Liver (tissue), 9 donors: Measurements from ENCODE around the gene CAPSL. TPM values are rescaled to one million over a fixed set of nuclear protein-coding genes. Genes with fewer than 3 reads are reported as not detected.

Experiments used
- DNase-seq: peaks from one replicate; pipeline ENCODE4 v3.0.0-alpha.2; 2017; ENCODE audit warnings: low spot score
- H3K27ac ChIP-seq, 2 donors: one replicate each; pipeline ENCODE4 v1.7.0; 2013; ENCODE audit warnings: inconsistent platforms in 2 of 2, low read length in 2 of 2, control low read depth in 1 of 2, low read depth in 1 of 2, mild to moderate bottlenecking in 1 of 2
- H3K27me3 ChIP-seq, 4 donors: one replicate each; pipeline versions ENCODE4 v1.6.1 to v1.7.0; 2013; ENCODE audit warnings: low read length in 3 of 4, inconsistent platforms in 1 of 4, mild to moderate bottlenecking in 1 of 4, moderate library complexity in 1 of 4; ENCODE audit not compliant: control insufficient read depth in 4 of 4, insufficient read depth in 4 of 4
- H3K36me3 ChIP-seq, 4 donors: one replicate each; pipeline versions ENCODE4 v1.6.1 to v1.7.0; 2013; ENCODE audit warnings: low read length in 3 of 4, mild to moderate bottlenecking in 3 of 4, low read depth in 1 of 4, moderate library complexity in 1 of 4; ENCODE audit not compliant: control insufficient read depth in 4 of 4, insufficient read depth in 3 of 4
- H3K4me1 ChIP-seq, 4 donors: one replicate each; pipeline versions ENCODE4 v1.6.1 to v1.7.0; 2013; ENCODE audit warnings: low read length in 3 of 4, mild to moderate bottlenecking in 3 of 4, moderate library complexity in 1 of 4; ENCODE audit not compliant: control insufficient read depth in 4 of 4, insufficient read depth in 4 of 4
- H3K4me3 ChIP-seq, 3 donors: one replicate each; pipeline versions ENCODE4 v1.6.1 to v1.7.0; 2013; ENCODE audit warnings: low read length in 3 of 3, control low read depth in 1 of 3, low read depth in 1 of 3, mild to moderate bottlenecking in 1 of 3
- H3K9ac ChIP-seq, 2 donors: one replicate each; pipeline ENCODE4 v1.7.0; 2013; ENCODE audit warnings: low read length in 2 of 2, mild to moderate bottlenecking in 2 of 2, moderate library complexity in 2 of 2, control low read depth in 1 of 2, low read depth in 1 of 2
- H3K9me3 ChIP-seq, 4 donors: one replicate each; pipeline versions ENCODE4 v1.6.1 to v1.7.0; 2013; ENCODE audit warnings: low read length in 3 of 4; ENCODE audit not compliant: control insufficient read depth in 4 of 4
- EGR1 ChIP-seq, 2 donors: IDR thresholded peaks; 2 replicates each; pipeline ENCODE4 v1.6.1; 2016 to 2018; ENCODE audit warnings: antibody characterized with exemption in 2 of 2, low read depth in 2 of 2
- FOXA1 ChIP-seq: IDR thresholded peaks from 2 replicates; pipeline ENCODE4 v1.6.1; 2016; ENCODE audit warnings: antibody characterized with exemption
- FOXA2 ChIP-seq: IDR thresholded peaks from 2 replicates; pipeline ENCODE4 v1.6.1; 2016; ENCODE audit warnings: antibody characterized with exemption
- GABPA ChIP-seq, 2 donors: IDR thresholded peaks in 1 of 2; conservative IDR thresholded peaks in 1 of 2; 2 replicates each; pipeline ENCODE4 v1.6.1; 2016; ENCODE audit warnings: antibody characterized with exemption in 2 of 2, mild to moderate bottlenecking in 1 of 2, moderate library complexity in 1 of 2
- HNF4A ChIP-seq, 2 donors: conservative IDR thresholded peaks; 2 replicates each; pipeline ENCODE4 v1.6.1; 2016; ENCODE audit warnings: antibody characterized with exemption in 2 of 2, mild to moderate bottlenecking in 2 of 2
- JUND ChIP-seq, 2 donors: IDR thresholded peaks; 2 replicates each; pipeline ENCODE4 v1.6.1; 2016; ENCODE audit warnings: antibody characterized with exemption in 2 of 2
- NR2F2 ChIP-seq: IDR thresholded peaks from 2 replicates; pipeline ENCODE4 v1.6.1; 2016; ENCODE audit warnings: antibody characterized with exemption
- RAD21 ChIP-seq, 2 donors: IDR thresholded peaks; 2 replicates each; pipeline ENCODE4 v1.6.1; 2016; ENCODE audit warnings: antibody characterized with exemption in 2 of 2, mild to moderate bottlenecking in 2 of 2
- RXRA ChIP-seq, 2 donors: IDR thresholded peaks; 2 replicates each; pipeline ENCODE4 v1.6.1; 2017 to 2018; ENCODE audit warnings: antibody characterized with exemption in 2 of 2, mild to moderate bottlenecking in 1 of 2
- SP1 ChIP-seq: IDR thresholded peaks from 2 replicates; pipeline ENCODE4 v1.6.1; 2018; ENCODE audit warnings: antibody characterized with exemption, mild to moderate bottlenecking
- TAF1 ChIP-seq: conservative IDR thresholded peaks from 2 replicates; pipeline ENCODE4 v1.6.1; 2016; ENCODE audit warnings: antibody characterized with exemption, mild to moderate bottlenecking
- YY1 ChIP-seq: IDR thresholded peaks from 2 replicates; pipeline ENCODE4 v1.6.1; 2016; ENCODE audit warnings: antibody characterized with exemption, mild to moderate bottlenecking
- WGBS: extraction: QIAGEN DNeasy Blood & Tissue Kit; methylation state at CpG from one replicate; pipeline ENCODE4 v1.1.7; 2013; 5-methylcytosine and 5-hydroxymethylcytosine counted together
- polyA plus RNA-seq, 2 donors: library from polyadenylated mRNA; stranded (reverse) in 1 of 2; unstranded in 1 of 2; fragments of 200-250 nt in 1 of 2; fragments of >200 nt in 1 of 2; fragmentation: Nextera tagmentation in 1 of 2; extraction: Ambion mirVana in 1 of 2; gene quantifications; one replicate each; pipeline versions ENCODE4 v1.2.1 to v1.2.3, GENCODE V29; 2013 to 2015
- total RNA-seq, 2 donors: library from RNA; depleted of rRNA; stranded (reverse); fragments of >200 nt; gene quantifications; one replicate each; pipeline ENCODE4 v1.2.3, GENCODE V29; 2014
- TF ChIP-seq, protein P1 (sequence below): IDR thresholded peaks from 2 replicates; pipeline ENCODE4 v1.6.1; 2016; ENCODE audit warnings: antibody characterized with exemption, mild to moderate bottlenecking
- TF ChIP-seq, protein P2 (sequence below): IDR thresholded peaks from 2 replicates; pipeline ENCODE4 v1.6.1; 2016; ENCODE audit warnings: antibody characterized with exemption
- TF ChIP-seq, protein P3 (sequence below): IDR thresholded peaks from 2 replicates; pipeline ENCODE4 v1.6.1; 2016; ENCODE audit warnings: antibody characterized with exemption
- TF ChIP-seq, protein P4 (sequence below): fragments of 150-350 bp; IDR thresholded peaks from 2 replicates; pipeline ENCODE4 v1.5.1; 2017; ENCODE audit warnings: improper control_type of control experiment, low read depth, low read length; ENCODE audit not compliant: missing input control
- TF ChIP-seq, protein P5 (sequence below): IDR thresholded peaks from 2 replicates; pipeline ENCODE4 v1.6.1; 2016; ENCODE audit warnings: antibody characterized with exemption
- donor health status: healthy.
- donor health status: healthy.
- donor health status: healthy.
- donor health status: healthy.
- donor health status: healthy.

The CAPSL gene
- total and polyA plus RNA-seq, 4 donors: 0.37 TPM; not detected in 3

DNA sequence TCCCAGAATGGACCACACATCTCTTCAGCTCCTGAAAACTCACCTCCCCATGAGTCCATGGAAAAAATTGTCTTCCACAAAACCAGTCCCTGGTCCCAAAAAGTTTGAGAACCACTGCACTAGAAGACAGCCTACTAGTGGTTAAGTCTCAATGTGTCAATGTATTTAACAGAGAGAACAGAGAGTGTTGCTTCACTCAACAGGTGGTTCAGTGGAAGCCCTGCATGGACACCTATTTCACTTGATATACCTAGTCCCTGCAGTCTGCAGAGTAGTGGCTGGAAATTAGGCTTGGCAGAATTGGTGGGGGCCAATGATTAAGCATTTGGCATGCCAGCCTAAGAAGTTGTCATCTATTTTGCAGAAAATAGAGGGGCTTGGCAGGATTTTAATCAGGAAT lies 58.8 kb downstream of the CAPSL start:
- Histone ChIP-seq H3K9me3 (no peaks in the 10 kb centered on the region), H3K27me3 (no peaks in the 10 kb centered on the region), H3K36me3 (no peaks in the 10 kb centered on the region), H3K4me1 (no peaks in the 10 kb centered on the region), H3K27ac (no peak overlapping the region), H3K9ac (no peak overlapping the region), H3K4me3 (no peak overlapping the region)
- no peak for DNase-seq
- TF ChIP-seq HNF4A (conservative IDR thresholded peaks at IDR 0.05): no peak
- no peak for TF ChIP-seq FOXA2
- no peak for TF ChIP-seq NR2F2
- TF ChIP-seq, protein P1, sequence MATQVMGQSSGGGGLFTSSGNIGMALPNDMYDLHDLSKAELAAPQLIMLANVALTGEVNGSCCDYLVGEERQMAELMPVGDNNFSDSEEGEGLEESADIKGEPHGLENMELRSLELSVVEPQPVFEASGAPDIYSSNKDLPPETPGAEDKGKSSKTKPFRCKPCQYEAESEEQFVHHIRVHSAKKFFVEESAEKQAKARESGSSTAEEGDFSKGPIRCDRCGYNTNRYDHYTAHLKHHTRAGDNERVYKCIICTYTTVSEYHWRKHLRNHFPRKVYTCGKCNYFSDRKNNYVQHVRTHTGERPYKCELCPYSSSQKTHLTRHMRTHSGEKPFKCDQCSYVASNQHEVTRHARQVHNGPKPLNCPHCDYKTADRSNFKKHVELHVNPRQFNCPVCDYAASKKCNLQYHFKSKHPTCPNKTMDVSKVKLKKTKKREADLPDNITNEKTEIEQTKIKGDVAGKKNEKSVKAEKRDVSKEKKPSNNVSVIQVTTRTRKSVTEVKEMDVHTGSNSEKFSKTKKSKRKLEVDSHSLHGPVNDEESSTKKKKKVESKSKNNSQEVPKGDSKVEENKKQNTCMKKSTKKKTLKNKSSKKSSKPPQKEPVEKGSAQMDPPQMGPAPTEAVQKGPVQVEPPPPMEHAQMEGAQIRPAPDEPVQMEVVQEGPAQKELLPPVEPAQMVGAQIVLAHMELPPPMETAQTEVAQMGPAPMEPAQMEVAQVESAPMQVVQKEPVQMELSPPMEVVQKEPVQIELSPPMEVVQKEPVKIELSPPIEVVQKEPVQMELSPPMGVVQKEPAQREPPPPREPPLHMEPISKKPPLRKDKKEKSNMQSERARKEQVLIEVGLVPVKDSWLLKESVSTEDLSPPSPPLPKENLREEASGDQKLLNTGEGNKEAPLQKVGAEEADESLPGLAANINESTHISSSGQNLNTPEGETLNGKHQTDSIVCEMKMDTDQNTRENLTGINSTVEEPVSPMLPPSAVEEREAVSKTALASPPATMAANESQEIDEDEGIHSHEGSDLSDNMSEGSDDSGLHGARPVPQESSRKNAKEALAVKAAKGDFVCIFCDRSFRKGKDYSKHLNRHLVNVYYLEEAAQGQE: no peak
- TF ChIP-seq, protein P2, sequence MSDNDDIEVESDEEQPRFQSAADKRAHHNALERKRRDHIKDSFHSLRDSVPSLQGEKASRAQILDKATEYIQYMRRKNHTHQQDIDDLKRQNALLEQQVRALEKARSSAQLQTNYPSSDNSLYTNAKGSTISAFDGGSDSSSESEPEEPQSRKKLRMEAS: no peak
- TF ChIP-seq, protein P3, sequence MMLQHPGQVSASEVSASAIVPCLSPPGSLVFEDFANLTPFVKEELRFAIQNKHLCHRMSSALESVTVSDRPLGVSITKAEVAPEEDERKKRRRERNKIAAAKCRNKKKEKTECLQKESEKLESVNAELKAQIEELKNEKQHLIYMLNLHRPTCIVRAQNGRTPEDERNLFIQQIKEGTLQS: no peak
- TF ChIP-seq TAF1: no peak
- no peak for TF ChIP-seq RXRA (IDR thresholded peaks at IDR 0.05)
- TF ChIP-seq, protein P4, sequence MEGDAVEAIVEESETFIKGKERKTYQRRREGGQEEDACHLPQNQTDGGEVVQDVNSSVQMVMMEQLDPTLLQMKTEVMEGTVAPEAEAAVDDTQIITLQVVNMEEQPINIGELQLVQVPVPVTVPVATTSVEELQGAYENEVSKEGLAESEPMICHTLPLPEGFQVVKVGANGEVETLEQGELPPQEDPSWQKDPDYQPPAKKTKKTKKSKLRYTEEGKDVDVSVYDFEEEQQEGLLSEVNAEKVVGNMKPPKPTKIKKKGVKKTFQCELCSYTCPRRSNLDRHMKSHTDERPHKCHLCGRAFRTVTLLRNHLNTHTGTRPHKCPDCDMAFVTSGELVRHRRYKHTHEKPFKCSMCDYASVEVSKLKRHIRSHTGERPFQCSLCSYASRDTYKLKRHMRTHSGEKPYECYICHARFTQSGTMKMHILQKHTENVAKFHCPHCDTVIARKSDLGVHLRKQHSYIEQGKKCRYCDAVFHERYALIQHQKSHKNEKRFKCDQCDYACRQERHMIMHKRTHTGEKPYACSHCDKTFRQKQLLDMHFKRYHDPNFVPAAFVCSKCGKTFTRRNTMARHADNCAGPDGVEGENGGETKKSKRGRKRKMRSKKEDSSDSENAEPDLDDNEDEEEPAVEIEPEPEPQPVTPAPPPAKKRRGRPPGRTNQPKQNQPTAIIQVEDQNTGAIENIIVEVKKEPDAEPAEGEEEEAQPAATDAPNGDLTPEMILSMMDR: no peak

DNA sequence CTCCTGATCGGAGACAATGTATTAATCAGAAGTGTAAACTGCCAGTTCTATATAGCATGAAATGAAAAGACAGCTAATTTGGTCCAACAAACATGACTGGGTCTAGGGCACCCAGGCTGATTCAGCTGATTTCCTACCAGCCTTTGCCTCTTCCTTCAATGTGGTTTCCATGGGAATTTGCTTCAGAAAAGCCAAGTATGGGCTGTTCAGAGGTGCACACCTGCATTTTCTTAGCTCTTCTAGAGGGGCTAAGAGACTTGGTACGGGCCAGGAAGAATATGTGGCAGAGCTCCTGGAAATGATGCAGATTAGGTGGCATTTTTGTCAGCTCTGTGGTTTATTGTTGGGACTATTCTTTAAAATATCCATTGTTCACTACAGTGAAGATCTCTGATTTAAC lies 59.3 kb downstream of the CAPSL start:
- no peak overlapping the region for H3K9ac ChIP-seq
- 90% methylated on average over 2 of the region's 2 CpGs for WGBS
- H3K9me3 ChIP-seq: no peaks in the 10 kb centered on the region
- H3K27ac ChIP-seq: no peak overlapping the region
- H3K4me3 ChIP-seq: no peak overlapping the region
- DNase-seq: no peak
- no peaks in the 10 kb centered on the region for H3K36me3 ChIP-seq
- no peaks in the 10 kb centered on the region for H3K4me1 ChIP-seq
- H3K27me3 ChIP-seq: no peaks in the 10 kb centered on the region
- TF ChIP-seq JUND (IDR thresholded peaks at IDR 0.05) (no peak), RXRA (IDR thresholded peaks at IDR 0.05) (no peak), SP1 (no peak), YY1 (no peak), RAD21 (IDR thresholded peaks at IDR 0.05) (no peak), FOXA2 (no peak), TAF1 (no peak), GABPA (IDR thresholded peaks at IDR 0.05 in 1 of 2, conservative IDR thresholded peaks at IDR 0.05 in 1 of 2) (no peak), NR2F2 (no peak), EGR1 (IDR thresholded peaks at IDR 0.05; ENCODE audit: low read depth in 2 of 2) (no peak), HNF4A (conservative IDR thresholded peaks at IDR 0.05) (no peak), FOXA1 (no peak)
- TF ChIP-seq, protein P5, sequence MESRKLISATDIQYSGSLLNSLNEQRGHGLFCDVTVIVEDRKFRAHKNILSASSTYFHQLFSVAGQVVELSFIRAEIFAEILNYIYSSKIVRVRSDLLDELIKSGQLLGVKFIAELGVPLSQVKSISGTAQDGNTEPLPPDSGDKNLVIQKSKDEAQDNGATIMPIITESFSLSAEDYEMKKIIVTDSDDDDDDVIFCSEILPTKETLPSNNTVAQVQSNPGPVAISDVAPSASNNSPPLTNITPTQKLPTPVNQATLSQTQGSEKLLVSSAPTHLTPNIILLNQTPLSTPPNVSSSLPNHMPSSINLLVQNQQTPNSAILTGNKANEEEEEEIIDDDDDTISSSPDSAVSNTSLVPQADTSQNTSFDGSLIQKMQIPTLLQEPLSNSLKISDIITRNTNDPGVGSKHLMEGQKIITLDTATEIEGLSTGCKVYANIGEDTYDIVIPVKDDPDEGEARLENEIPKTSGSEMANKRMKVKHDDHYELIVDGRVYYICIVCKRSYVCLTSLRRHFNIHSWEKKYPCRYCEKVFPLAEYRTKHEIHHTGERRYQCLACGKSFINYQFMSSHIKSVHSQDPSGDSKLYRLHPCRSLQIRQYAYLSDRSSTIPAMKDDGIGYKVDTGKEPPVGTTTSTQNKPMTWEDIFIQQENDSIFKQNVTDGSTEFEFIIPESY: no peak
- TF ChIP-seq, protein P4: no peak
- TF ChIP-seq, protein P2: no peak
- TF ChIP-seq, protein P1: no peak
- TF ChIP-seq, protein P3: no peak
